HepG2 (cell line): ENCODE measurements around the gene RPLP1. TPM values are rescaled to one million over a fixed set of nuclear protein-coding genes. Genes with fewer than 3 reads are reported as not detected.

Source experiments
- ATAC-seq: fragments of 200-7000 bp; cut with Tn5 transposase; 3 replicates; pipeline ENCODE4 v1.9.1; 2020; ENCODE audit warnings: mild to moderate bottlenecking, moderate library complexity
- BruUV-seq: library from RNA; stranded (reverse); fragments of 400-500 nt; replicated peaks from 2 replicates; lab custom pipeline; 2021; lab: Mats Ljungman, UMichigan
- CTCF ChIA-PET: fragments of 300-600 bp; formaldehyde crosslinking; extraction: SDS; loops from one replicate; lab custom pipeline; 2021; ENCODE audit warnings: low total read pairs, inconsistent platforms, low intra/inter-chr PET ratio; lab: Yijun Ruan, JAX
- POLR2A ChIA-PET: fragments of 350-600 bp; sonication (Branson Sonifier 250); formaldehyde crosslinking; loops from one replicate; lab custom pipeline; 2020; ENCODE audit warnings: antibody characterized with exemption, inconsistent platforms; lab: Yijun Ruan, JAX
- DNase-seq: peaks from one replicate; pipeline ENCODE4 v3.0.0-alpha.2; 2015; ENCODE audit warnings: low spot score
- FAIRE-seq: peaks from 3 replicates; lab custom pipeline; 2011; peaks lifted over from hg19 to GRCh38; lab: Jason Lieb, UNC
- H2AFZ ChIP-seq: one replicate; pipeline ENCODE4 v1.6.1; 2011; ENCODE audit warnings: low read length, inconsistent platforms
- H3K27ac ChIP-seq: fragments of 300-600 bp; 3 replicates; pipeline ENCODE4 v1.8.0; 2011; ENCODE audit warnings: mixed run types, mild to moderate bottlenecking, mixed read lengths, low read length, inconsistent platforms; ENCODE audit not compliant: insufficient read depth; ENCODE audit errors: extremely low read length
- H3K27me3 ChIP-seq, 2 experiments: fragments of 200-600 bp in 1 of 2; 2 replicates in 1 of 2; 3 replicates in 1 of 2; pipeline versions ENCODE4 v1.6.0 to v1.8.0; 2011; ENCODE audit warnings: low read length in 2 of 2, mild to moderate bottlenecking in 2 of 2, moderate library complexity in 2 of 2, inconsistent platforms in 1 of 2; ENCODE audit not compliant: insufficient read depth in 2 of 2, control insufficient read depth in 1 of 2
- H3K36me3 ChIP-seq, 2 experiments: fragments of 200-600 bp in 1 of 2; replicated peaks in 1 of 2; 2 replicates in 1 of 2; 3 replicates in 1 of 2; pipeline versions ENCODE4 v1.5.1 to v1.8.0; 2011; ENCODE audit warnings: low read length in 2 of 2, inconsistent platforms in 1 of 2; ENCODE audit not compliant: insufficient read depth in 2 of 2, control insufficient read depth in 1 of 2
- H3K4me1 ChIP-seq: 2 replicates; pipeline ENCODE4 v1.5.1; 2012; ENCODE audit warnings: low read length, inconsistent platforms; ENCODE audit not compliant: insufficient read depth
- H3K4me2 ChIP-seq: 2 replicates; pipeline ENCODE4 v1.6.0; 2011; ENCODE audit warnings: low read depth, low read length, inconsistent platforms
- H3K4me3 ChIP-seq, 3 experiments: fragments of 200-600 bp in 1 of 3; sonication (generic), shearing (Covaris generic) in 1 of 3; replicated peaks in 1 of 3; 2 replicates each; pipeline ENCODE4 v1.5.1; 2011 to 2016; ENCODE audit warnings: low read length in 3 of 3, inconsistent platforms in 2 of 3, low read depth in 2 of 3, mild to moderate bottlenecking in 2 of 3, control low read depth in 1 of 3, mixed read lengths in 1 of 3; ENCODE audit not compliant: insufficient read depth in 1 of 3
- H3K79me2 ChIP-seq: one replicate; pipeline ENCODE4 v1.6.1; 2011; ENCODE audit warnings: low read length, inconsistent platforms; ENCODE audit not compliant: insufficient read depth
- H3K9ac ChIP-seq: 2 replicates; pipeline ENCODE4 v1.6.0; 2011; ENCODE audit warnings: mild to moderate bottlenecking, low read depth, low read length, inconsistent platforms; ENCODE audit not compliant: insufficient read depth
- H3K9me3 ChIP-seq: 2 replicates; pipeline ENCODE4 v1.5.1; 2012; ENCODE audit warnings: mild to moderate bottlenecking, low read length
- H4K20me1 ChIP-seq: 2 replicates; pipeline ENCODE4 v1.6.0; 2011; ENCODE audit warnings: inconsistent platforms, mild to moderate bottlenecking, low read length, moderate library complexity; ENCODE audit not compliant: insufficient read depth
- FOSL2 ChIP-seq: sonication (generic); formaldehyde crosslinking; IDR thresholded peaks from 2 replicates; pipeline ENCODE4 v1.4.0; 2020; ENCODE audit warnings: missing genetic modification reagents
- RBM22 ChIP-seq: fragments of 200-400 bp; formaldehyde crosslinking; optimal IDR thresholded peaks from 2 replicates; pipeline ENCODE3; 2017; ENCODE audit warnings: mild to moderate bottlenecking, low read length, moderate library complexity
- RXRB ChIP-seq: IDR thresholded peaks from 2 replicates; pipeline ENCODE4 v1.6.1; 2016; ENCODE audit warnings: borderline replicate concordance, missing genetic modification reagents, missing compliant biosample characterization
- SMC3 ChIP-seq: IDR thresholded peaks from 2 replicates; pipeline ENCODE4 v1.6.1; 2011; ENCODE audit warnings: low read length, improper control_type of control experiment
- STAG1 ChIP-seq: sonication (generic); formaldehyde crosslinking; IDR thresholded peaks from 2 replicates; pipeline ENCODE4 v1.4.0; 2020; ENCODE audit warnings: missing genetic modification reagents
- TEAD3 ChIP-seq: optimal IDR thresholded peaks from 2 replicates; pipeline ENCODE3; 2016; ENCODE audit warnings: borderline replicate concordance
- ZNF543 ChIP-seq: sonication (generic); formaldehyde crosslinking; IDR thresholded peaks from 2 replicates; pipeline ENCODE4 v1.4.0; 2020; ENCODE audit warnings: mild to moderate bottlenecking, missing genetic modification reagents
- WGBS: methylation state at CpG from one replicate; pipeline ENCODE4 v1.1.6; 2017; ENCODE audit warnings: low lambda C conversion rate; 5-methylcytosine and 5-hydroxymethylcytosine counted together
- in situ Hi-C: cut with HindIII; loops from 2 replicates; pipeline ENCODE4 v1.10.0; 2017; ENCODE audit warnings: low pct_unique_long_range_greater_than_20kb; ENCODE audit not compliant: extremely low pct_ligation_motif_present
- intact Hi-C: fragments of 100-400 bp; cut with micrococcal nuclease; formaldehyde crosslinking; loops from one replicate; pipeline ENCODE4 v1.10.0; 2022; ENCODE audit not compliant: unreplicated experiment
- polyA plus RNA-seq, 8 experiments: library from polyadenylated mRNA; depleted of rRNA in 3 of 8; stranded (reverse) in 7 of 8; unstranded in 1 of 8; fragments of >200 nt; fragmentation: Illumina TruSeq in 4 of 8; extraction: Trizol in 4 of 8; gene quantifications; 2 replicates each; pipeline versions ENCODE4 v1.2.1 to v1.2.3, GENCODE V29; 2011 to 2016; ENCODE audit warnings: low read depth in 4 of 8, missing spikeins in 1 of 8, mixed read lengths in 1 of 8; ENCODE audit not compliant: insufficient read depth in 1 of 8
- total RNA-seq, 5 experiments: library from RNA; depleted of rRNA; stranded (reverse); fragments of >200 nt; fragmentation: Illumina TruSeq; extraction: Trizol; gene quantifications; 2 replicates each; pipeline ENCODE4 v1.2.3, GENCODE V29; 2016; ENCODE audit warnings: low read depth in 1 of 5
- TF ChIP-seq, protein P1 (sequence below): sonication (generic); formaldehyde crosslinking; IDR thresholded peaks from 2 replicates; pipeline ENCODE4 v1.5.0; 2020; ENCODE audit warnings: mild to moderate bottlenecking, missing genetic modification reagents, moderate library complexity
- TF ChIP-seq, protein P2 (sequence below): fragments of 450-650 bp; IDR thresholded peaks from 2 replicates; pipeline ENCODE4 v1.6.1; 2016

RPLP1 gene
- total and polyA plus RNA-seq, 2 of the 13 experiments (the other 11 are each of a cell fraction or from before 2014, with no cell fraction given), result 817 to 929 TPM

DNA sequence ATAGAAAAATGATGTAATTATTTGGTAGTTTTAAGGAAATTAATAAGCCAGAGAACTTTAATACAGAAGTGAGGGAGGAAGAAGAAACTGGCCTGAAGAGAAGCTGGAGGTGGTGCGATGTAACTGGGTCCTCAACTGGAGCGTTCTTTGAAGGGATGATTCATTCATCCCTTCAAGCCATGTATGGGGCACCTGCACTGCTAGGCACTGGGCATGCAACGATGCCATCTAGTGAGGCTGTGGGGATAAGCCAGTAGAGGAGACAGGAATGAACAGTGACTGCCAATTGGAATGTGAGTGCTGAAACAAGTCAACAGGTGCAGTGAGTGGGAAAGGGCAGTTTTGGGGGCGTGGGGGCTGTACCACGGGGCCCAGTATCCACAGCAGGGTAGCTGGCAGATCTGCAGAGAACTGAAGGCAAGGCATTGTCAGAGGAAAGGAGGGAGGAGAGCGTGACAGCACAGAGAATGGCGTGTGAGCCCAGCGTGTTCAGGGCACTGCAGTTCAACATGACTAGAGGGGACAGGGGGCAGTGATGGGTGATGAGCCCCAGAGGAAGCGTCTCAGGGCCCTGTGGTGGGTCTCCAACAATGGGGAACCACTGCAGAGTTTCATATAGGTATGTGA is 42.3 kb upstream of the RPLP1 start:
- H3K79me2 ChIP-seq, result peaks cover 8% of the 10 kb centered on the region
- FAIRE-seq (no peak), DNase-seq (peak; percentile 11), ATAC-seq (no peak)
- peaks cover 10% of the 10 kb centered on the region for H3K4me1 ChIP-seq
- in situ Hi-C loops, result no loop called here
- intact Hi-C loops, result no loop called here
- no peak overlapping the region for H3K4me3 ChIP-seq
- POLR2A ChIA-PET, result no interaction called here
- H3K9me3 ChIP-seq, result no peaks in the 10 kb centered on the region
- no peak overlapping the region for H3K27ac ChIP-seq
- WGBS, result 60% methylated on average over 9 of the region's 9 CpGs
- no peak overlapping the region for H3K4me2 ChIP-seq
- H2AFZ ChIP-seq, result no peak overlapping the region
- no peaks in the 10 kb centered on the region for H3K36me3 ChIP-seq
- no peak overlapping the region for H3K9ac ChIP-seq
- H4K20me1 ChIP-seq, result no peaks in the 10 kb centered on the region
- CTCF ChIA-PET, result no interaction called here
- no TSS peak for BruUV-seq
- TF ChIP-seq, protein P1, sequence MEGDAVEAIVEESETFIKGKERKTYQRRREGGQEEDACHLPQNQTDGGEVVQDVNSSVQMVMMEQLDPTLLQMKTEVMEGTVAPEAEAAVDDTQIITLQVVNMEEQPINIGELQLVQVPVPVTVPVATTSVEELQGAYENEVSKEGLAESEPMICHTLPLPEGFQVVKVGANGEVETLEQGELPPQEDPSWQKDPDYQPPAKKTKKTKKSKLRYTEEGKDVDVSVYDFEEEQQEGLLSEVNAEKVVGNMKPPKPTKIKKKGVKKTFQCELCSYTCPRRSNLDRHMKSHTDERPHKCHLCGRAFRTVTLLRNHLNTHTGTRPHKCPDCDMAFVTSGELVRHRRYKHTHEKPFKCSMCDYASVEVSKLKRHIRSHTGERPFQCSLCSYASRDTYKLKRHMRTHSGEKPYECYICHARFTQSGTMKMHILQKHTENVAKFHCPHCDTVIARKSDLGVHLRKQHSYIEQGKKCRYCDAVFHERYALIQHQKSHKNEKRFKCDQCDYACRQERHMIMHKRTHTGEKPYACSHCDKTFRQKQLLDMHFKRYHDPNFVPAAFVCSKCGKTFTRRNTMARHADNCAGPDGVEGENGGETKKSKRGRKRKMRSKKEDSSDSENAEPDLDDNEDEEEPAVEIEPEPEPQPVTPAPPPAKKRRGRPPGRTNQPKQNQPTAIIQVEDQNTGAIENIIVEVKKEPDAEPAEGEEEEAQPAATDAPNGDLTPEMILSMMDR (CRISPR knock-in tag), result peak; percentile 54
- peak; percentile 13 for TF ChIP-seq TEAD3 (CRISPR knock-in tag)
- peak; percentile 56 for TF ChIP-seq STAG1 (CRISPR knock-in tag)
- peak; percentile 28; the same call in 1 of the 2 replicates for TF ChIP-seq SMC3
- no peak for TF ChIP-seq RXRB (CRISPR knock-in tag)
- TF ChIP-seq FOSL2 (CRISPR knock-in tag), result peak; percentile 49
- TF ChIP-seq, protein P2, sequence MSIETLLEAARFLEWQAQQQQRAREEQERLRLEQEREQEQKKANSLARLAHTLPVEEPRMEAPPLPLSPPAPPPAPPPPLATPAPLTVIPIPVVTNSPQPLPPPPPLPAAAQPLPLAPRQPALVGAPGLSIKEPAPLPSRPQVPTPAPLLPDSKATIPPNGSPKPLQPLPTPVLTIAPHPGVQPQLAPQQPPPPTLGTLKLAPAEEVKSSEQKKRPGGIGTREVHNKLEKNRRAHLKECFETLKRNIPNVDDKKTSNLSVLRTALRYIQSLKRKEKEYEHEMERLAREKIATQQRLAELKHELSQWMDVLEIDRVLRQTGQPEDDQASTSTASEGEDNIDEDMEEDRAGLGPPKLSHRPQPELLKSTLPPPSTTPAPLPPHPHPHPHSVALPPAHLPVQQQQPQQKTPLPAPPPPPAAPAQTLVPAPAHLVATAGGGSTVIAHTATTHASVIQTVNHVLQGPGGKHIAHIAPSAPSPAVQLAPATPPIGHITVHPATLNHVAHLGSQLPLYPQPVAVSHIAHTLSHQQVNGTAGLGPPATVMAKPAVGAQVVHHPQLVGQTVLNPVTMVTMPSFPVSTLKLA, result no peak
- TF ChIP-seq RBM22, result no peak
- no peak for TF ChIP-seq ZNF543 (CRISPR knock-in tag)
- TF ChIP-seq, all 625 proteins: peak for 5
- H3K27me3 ChIP-seq, result no peaks in the 10 kb centered on the region
